ENCODE results near the gene PDGFRB. TPM values are rescaled to one million over a fixed set of nuclear protein-coding genes. Genes with fewer than 3 reads are reported as not detected.

The PDGFRB gene
- total RNA-seq, 4 donors from 2014 or later: 20.2 to 56.3 (median 28.3) TPM

GRCh38 chr5:150192462-150192861 lies 36.8 kb upstream of the PDGFRB start:
- no peak overlapping the region for H3K27ac ChIP-seq
- peaks cover 12% of the 10 kb centered on the region for H3K27me3 ChIP-seq
- H3K4me1 ChIP-seq: peaks cover 3 to 20% (median 16%) of the 10 kb centered on the region in 4 donors
- no peaks in the 10 kb centered on the region for H3K36me3 ChIP-seq
- intact Hi-C loops (cut with DNase I; ENCODE audit: low total_unique reads) (no loop called here), in situ Hi-C loops (cut with MboI; ENCODE audit: low pct_ligation_motif_present in 1 of 4, low pct_unique_long_range_greater_than_20kb in 1 of 4, low sequenced_read_pairs in 3 of 4) (no loop called here)
- no peak for DNase-seq
- WGBS, 2 donors (ENCODE audit: low coverage in 1 of 2): 89% methylated on average over 4 of the region's 4 CpGs; no CpG with 5 or more reads in 1 of the 2 donors
- TF ChIP-seq POLR2AphosphoS5 (IDR thresholded peaks at IDR 0.05): no peak
- no peak for TF ChIP-seq CTCF (IDR thresholded peaks at IDR 0.05)
- TF ChIP-seq POLR2A (IDR thresholded peaks at IDR 0.05): no peak
- TF ChIP-seq EP300 (IDR thresholded peaks at IDR 0.05; ENCODE audit: low read depth): no peak
- no peaks in the 10 kb centered on the region for H3K9me3 ChIP-seq
- H3K4me3 ChIP-seq: no peak overlapping the region

DNA sequence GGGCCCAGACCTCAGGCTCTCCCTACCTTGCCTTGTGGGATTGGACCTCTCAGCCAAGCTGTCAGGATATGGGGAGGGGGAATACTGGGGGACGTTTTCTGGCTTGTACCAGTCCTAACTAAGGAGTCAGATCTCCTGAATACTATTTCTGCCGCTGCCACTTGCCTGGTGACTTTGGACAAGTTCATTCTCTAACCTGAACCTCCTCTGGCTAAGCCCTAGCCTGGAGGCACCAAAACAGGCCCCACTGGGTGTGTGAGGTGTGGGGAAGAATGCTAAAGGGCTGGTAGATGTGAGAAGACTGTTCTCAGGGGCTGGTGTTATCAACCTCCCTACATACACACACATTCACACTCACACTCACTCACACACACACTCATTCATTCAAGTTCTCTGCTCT lies 35.3 kb upstream of the PDGFRB start:
- Histone ChIP-seq H3K4me3 (no peak overlapping the region), H3K9me3 (no peaks in the 10 kb centered on the region), H3K27me3 (peaks cover 12% of the 10 kb centered on the region), H3K4me1 (peaks cover 11 to 35% (median 28%) of the 10 kb centered on the region in 4 donors), H3K36me3 (no peaks in the 10 kb centered on the region), H3K27ac (no peak overlapping the region)
- in situ Hi-C loops (cut with MboI; ENCODE audit: low pct_ligation_motif_present in 1 of 4, low pct_unique_long_range_greater_than_20kb in 1 of 4, low sequenced_read_pairs in 3 of 4): no loop called here
- DNase-seq: no peak
- WGBS, 2 donors (ENCODE audit: low coverage in 1 of 2): 61% methylated on average over 2 of the region's 2 CpGs; no CpG with 5 or more reads in 1 of the 2 donors
- TF ChIP-seq POLR2A (IDR thresholded peaks at IDR 0.05) (no peak), CTCF (IDR thresholded peaks at IDR 0.05) (no peak), EP300 (IDR thresholded peaks at IDR 0.05; ENCODE audit: low read depth) (no peak), POLR2AphosphoS5 (IDR thresholded peaks at IDR 0.05) (no peak)
- intact Hi-C loops (cut with DNase I; ENCODE audit: low total_unique reads): no loop called here

DNA sequence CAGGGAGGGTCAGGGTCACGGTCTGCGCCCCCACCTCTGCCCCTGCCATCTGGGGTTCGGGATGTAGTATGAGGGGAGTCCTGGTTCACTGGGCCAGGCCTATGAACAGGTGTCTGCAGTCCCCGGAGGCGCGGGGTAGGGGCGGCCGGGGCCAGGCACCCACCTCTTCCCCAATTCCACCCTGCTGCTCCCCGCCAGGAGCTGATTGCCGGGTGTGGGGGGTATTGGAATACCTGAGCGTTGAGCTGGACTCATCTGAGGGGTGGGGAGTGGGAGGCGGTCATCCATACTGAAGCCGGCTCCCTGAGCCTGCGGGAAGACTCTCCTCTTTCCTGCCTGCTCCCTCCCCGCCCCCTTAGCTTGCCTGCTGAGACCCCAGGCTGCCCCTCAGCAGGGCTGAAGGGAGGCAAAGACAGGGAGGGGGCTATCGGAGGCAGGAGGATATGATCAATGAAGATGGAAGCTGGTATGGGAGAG lies 34.9 kb upstream of the PDGFRB start:
- H3K4me3 ChIP-seq: no peak overlapping the region
- H3K4me1 ChIP-seq: peaks cover 16 to 40% (median 32%) of the 10 kb centered on the region in 4 donors
- H3K27ac ChIP-seq: no peak overlapping the region
- no peak for DNase-seq
- H3K27me3 ChIP-seq: peaks cover 12% of the 10 kb centered on the region
- H3K36me3 ChIP-seq: no peaks in the 10 kb centered on the region
- H3K9me3 ChIP-seq: no peaks in the 10 kb centered on the region
- 62 to 100% methylated on average over 1 to 16 of the region's 16 CpGs for WGBS, 2 donors (ENCODE audit: low coverage in 1 of 2)
- intact Hi-C loops (cut with DNase I; ENCODE audit: low total_unique reads): no loop called here
- no peak for TF ChIP-seq EP300 (IDR thresholded peaks at IDR 0.05; ENCODE audit: low read depth)
- TF ChIP-seq POLR2A (IDR thresholded peaks at IDR 0.05): no peak
- no peak for TF ChIP-seq POLR2AphosphoS5 (IDR thresholded peaks at IDR 0.05)
- no peak for TF ChIP-seq CTCF (IDR thresholded peaks at IDR 0.05)
- in situ Hi-C loops (cut with MboI; ENCODE audit: low pct_ligation_motif_present in 1 of 4, low pct_unique_long_range_greater_than_20kb in 1 of 4, low sequenced_read_pairs in 3 of 4): no loop called here

- Histone ChIP-seq H3K36me3 (no peaks in the 10 kb centered on the region), H3K4me1 (peaks cover 17 to 46% (median 38%) of the 10 kb centered on the region in 4 donors), H3K27ac (peak within 1 kb of the TSS in 1 of 4 donors; percentile 88), H3K9me3 (no peaks in the 10 kb centered on the region), H3K27me3 (peaks cover 12% of the 10 kb centered on the region), H3K4me3 (peak within 1 kb of the TSS in 1 of 4 donors; percentile 0)
- TF ChIP-seq POLR2A (IDR thresholded peaks at IDR 0.05) (no peak), EP300 (IDR thresholded peaks at IDR 0.05; ENCODE audit: low read depth) (no peak), POLR2AphosphoS5 (IDR thresholded peaks at IDR 0.05) (no peak), CTCF (IDR thresholded peaks at IDR 0.05) (no peak)
- WGBS, 2 donors (ENCODE audit: low coverage in 1 of 2): 5% methylated on average over 57 of the region's 58 CpGs; no CpG with 5 or more reads in 1 of the 2 donors
- in situ Hi-C loops (cut with MboI; ENCODE audit: low pct_ligation_motif_present in 1 of 4, low pct_unique_long_range_greater_than_20kb in 1 of 4, low sequenced_read_pairs in 3 of 4) (no loop called here), intact Hi-C loops (cut with DNase I; ENCODE audit: low total_unique reads) (no loop called here)
- no peak for DNase-seq
These were observed 34.3 kb upstream of the PDGFRB start, which contains the start of gene SLC6A7 for GRCh38 chr5:150189728-150190502. TSS of gene SLC6A7 (plus strand) at chr5:150190062. CDS start at chr5:150190328, 266 bp downstream.
